ENCODE data around the gene CD244.
"Not testable (repeated sequence)": the region's sequence is repeated elsewhere in the genome, so short reads cannot be mapped to it uniquely, and the experiment has no call there.

The CD244 gene

GRCh38 chr1:160794376-160794775, 68.3 kb downstream of the CD244 start:
- no peak overlapping the region for H3K9ac ChIP-seq
- H3K27ac ChIP-seq, result no peak overlapping the region
- H3K4me1 ChIP-seq, result peaks cover 63% of the 10 kb centered on the region
- TF ChIP-seq Cebpa-rat (IDR thresholded peaks at IDR 0.05), result no peak
- no peaks in the 10 kb centered on the region for H3K27me3 ChIP-seq
- no peaks in the 10 kb centered on the region for H4K20me1 ChIP-seq
- no peaks in the 10 kb centered on the region for H3K36me3 ChIP-seq
- H3K4me3 ChIP-seq, result no peak overlapping the region
- no peaks in the 10 kb centered on the region for H3K9me3 ChIP-seq
- no peak overlapping the region for H3K4me2 ChIP-seq

DNA sequence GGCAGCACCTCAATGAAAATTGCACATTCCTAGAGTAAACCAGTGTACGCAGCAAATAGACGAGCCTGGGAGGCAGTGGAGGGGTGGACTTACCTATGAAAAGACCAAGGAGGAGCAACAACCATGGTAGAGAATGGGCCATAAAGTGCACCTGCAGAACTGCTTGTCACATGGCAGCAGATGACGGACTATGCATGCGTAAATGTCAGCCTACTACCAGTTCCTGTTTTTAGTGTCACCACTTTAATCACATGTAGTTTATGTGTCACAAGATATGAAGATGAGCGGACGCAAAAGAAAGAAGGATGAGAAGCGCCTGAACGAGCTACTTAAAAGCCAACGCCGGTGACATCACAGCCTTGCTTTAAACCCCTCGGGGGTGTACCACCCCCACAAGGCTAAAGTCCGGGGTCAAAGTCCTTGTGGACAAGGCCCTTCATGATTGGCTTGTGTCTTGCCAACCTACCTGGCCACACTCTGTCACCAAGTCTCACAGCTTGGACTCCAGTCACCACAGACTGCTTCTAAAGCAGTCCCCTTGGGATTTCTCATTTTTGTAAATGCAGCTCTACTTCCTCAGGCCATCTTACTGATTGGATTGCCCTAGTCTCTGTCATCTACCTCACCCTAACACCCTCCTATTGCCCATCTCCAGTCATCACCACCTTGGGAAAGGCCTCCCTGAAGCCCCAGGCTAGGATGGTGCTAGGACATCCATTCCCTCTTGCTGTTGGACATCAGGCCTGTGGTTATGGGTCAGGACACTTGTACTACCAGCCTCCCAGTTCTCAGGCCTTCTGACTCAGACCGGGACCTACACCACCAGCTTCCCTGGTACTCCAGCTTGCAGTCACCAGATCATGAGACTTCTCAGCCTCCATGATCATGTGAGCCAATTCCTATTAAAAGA, 72.7 kb downstream of the CD244 start:
- H3K4me2 ChIP-seq, result peak overlapping the region; percentile 64
- H3K27ac ChIP-seq, result peak overlapping the region; percentile 62
- no peaks in the 10 kb centered on the region for H3K27me3 ChIP-seq
- H3K4me3 ChIP-seq, result no peak overlapping the region
- no peak overlapping the region for H3K9ac ChIP-seq
- no peaks in the 10 kb centered on the region for H3K9me3 ChIP-seq
- H3K36me3 ChIP-seq, result no peaks in the 10 kb centered on the region
- no peak for TF ChIP-seq Cebpa-rat (IDR thresholded peaks at IDR 0.05)
- peaks cover 24% of the 10 kb centered on the region for H3K4me1 ChIP-seq
- no peaks in the 10 kb centered on the region for H4K20me1 ChIP-seq

- Histone ChIP-seq H3K9ac (no peak overlapping the region), H3K4me1 (peaks cover 20% of the 10 kb centered on the region), H3K27me3 (no peaks in the 10 kb centered on the region), H3K9me3 (no peaks in the 10 kb centered on the region), H3K36me3 (no peaks in the 10 kb centered on the region), H3K27ac (no peak overlapping the region), H3K4me3 (no peak overlapping the region), H4K20me1 (no peaks in the 10 kb centered on the region), H3K4me2 (peak overlapping the region; percentile 64)
- no peak for TF ChIP-seq Cebpa-rat (IDR thresholded peaks at IDR 0.05)
Measured at GRCh38 chr1:160789051-160789701, 73.5 kb downstream of the CD244 start.

DNA sequence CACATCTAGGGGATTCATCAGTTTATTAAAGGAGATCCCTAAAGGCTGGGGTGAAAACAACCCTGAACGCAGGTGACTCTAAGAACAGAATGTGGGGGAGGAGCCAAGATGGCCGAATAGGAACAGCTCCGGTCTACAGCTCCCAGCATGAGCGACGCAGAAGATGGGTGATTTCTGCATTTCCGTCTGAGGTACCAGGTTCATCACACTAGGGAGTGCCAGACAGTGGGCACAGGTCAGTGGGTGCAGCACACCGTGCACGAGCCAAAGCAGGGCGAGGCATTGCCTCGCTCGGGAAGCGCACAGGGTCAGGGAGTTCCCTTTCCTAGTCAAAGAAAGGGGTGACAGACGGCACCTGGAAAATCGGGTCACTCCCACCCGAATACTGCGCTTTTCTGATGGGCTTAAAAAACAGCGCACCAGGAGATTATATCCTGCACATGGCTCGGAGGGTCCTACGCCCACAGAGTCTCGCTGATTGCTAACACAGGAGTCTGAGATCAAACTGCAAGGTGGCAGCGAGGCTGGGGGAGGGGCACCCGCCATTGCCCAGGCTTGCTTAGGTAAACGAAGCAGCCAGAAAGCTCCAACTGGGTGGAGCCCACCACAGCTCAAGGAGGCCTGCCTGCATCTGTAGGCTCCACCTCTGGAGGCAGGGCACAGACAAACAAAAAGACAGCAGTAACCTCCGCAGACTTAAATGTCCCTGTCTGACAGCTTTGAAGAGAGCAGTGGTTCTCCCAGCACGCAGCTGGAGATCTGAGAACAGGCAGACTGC, 79.5 kb downstream of the CD244 start:
- not testable (repeated sequence) for H3K4me2 ChIP-seq

GRCh38 chr1:160781914-160782689, 80.6 kb downstream of the CD244 start:
- Histone ChIP-seq H4K20me1 (no peaks in the 10 kb centered on the region), H3K4me2 (peak overlapping the region; percentile 25), H3K27ac (no peak overlapping the region), H3K4me3 (no peak overlapping the region), H3K4me1 (peaks cover 43% of the 10 kb centered on the region), H3K9me3 (no peaks in the 10 kb centered on the region), H3K27me3 (no peaks in the 10 kb centered on the region), H3K36me3 (no peaks in the 10 kb centered on the region), H3K9ac (no peak overlapping the region)
- TF ChIP-seq Cebpa-rat (IDR thresholded peaks at IDR 0.05), result no peak

More for the DNA sequence above, 79.5 kb downstream of the CD244 start:
- not testable (repeated sequence) for H3K27me3 ChIP-seq, H3K4me3 ChIP-seq, H3K27ac ChIP-seq, H3K9me3 ChIP-seq, H3K9ac ChIP-seq, H4K20me1 ChIP-seq, H3K36me3 ChIP-seq
- H3K4me1 ChIP-seq, result peaks cover 43% of the 10 kb centered on the region

- Histone ChIP-seq H3K27ac (0 out of 2 replicates have a peak overlapping the region, but pooled peaks have one; percentile 35), H3K4me1 (peaks cover 46% of the 10 kb centered on the region), H3K27me3 (no peaks in the 10 kb centered on the region), H3K4me3 (no peak overlapping the region), H3K9me3 (no peaks in the 10 kb centered on the region), H3K36me3 (no peaks in the 10 kb centered on the region), H3K9ac (0 out of 2 replicates have a peak overlapping the region, but pooled peaks have one; percentile 17), H3K4me2 (peak overlapping the region; percentile 25), H4K20me1 (no peaks in the 10 kb centered on the region)
- no peak for TF ChIP-seq Cebpa-rat (IDR thresholded peaks at IDR 0.05)
Measured at GRCh38 chr1:160781186-160781766, 81.4 kb downstream of the CD244 start.

GRCh38 chr1:160780398-160780755, 82.3 kb downstream of the CD244 start:
- H3K4me2 ChIP-seq, result no peak overlapping the region
- H3K9me3 ChIP-seq, result no peaks in the 10 kb centered on the region
- TF ChIP-seq Cebpa-rat (IDR thresholded peaks at IDR 0.05), result no peak
- H3K4me1 ChIP-seq, result peaks cover 55% of the 10 kb centered on the region
- H4K20me1 ChIP-seq, result no peaks in the 10 kb centered on the region
- no peaks in the 10 kb centered on the region for H3K36me3 ChIP-seq
- H3K4me3 ChIP-seq, result no peak overlapping the region
- no peak overlapping the region for H3K9ac ChIP-seq
- H3K27me3 ChIP-seq, result no peaks in the 10 kb centered on the region
- no peak overlapping the region for H3K27ac ChIP-seq

All from BLaER1 (cell line).